PC-9 (cell line): ENCODE measurements around the gene XCL2. TPM values are rescaled to one million over a fixed set of nuclear protein-coding genes. Genes with fewer than 3 reads are reported as not detected.

Source experiments
- BruUV-seq: library from RNA; stranded (reverse); fragments of 400-500 nt; replicated peaks from 2 replicates; lab custom pipeline; 2021; lab: Mats Ljungman, UMichigan
- CTCF ChIA-PET: fragments of 300-600 bp; sonication (Branson Sonifier 250); formaldehyde crosslinking; loops from one replicate; lab custom pipeline; 2022; ENCODE audit warnings: antibody characterized with exemption; lab: Charles Lee
- POLR2A ChIA-PET: fragments of 300-600 bp; sonication (Branson Sonifier 250); formaldehyde crosslinking; loops from one replicate; lab custom pipeline; 2022; ENCODE audit warnings: antibody characterized with exemption; ENCODE audit not compliant: unreplicated experiment; lab: Charles Lee
- DNase-seq, 2 experiments: peaks; one replicate each; pipeline versions ENCODE4 v3.0.0 to v3.0.0-alpha.2; 2015 to 2022; ENCODE audit warnings: mixed read lengths in 1 of 2
- H2AFZ ChIP-seq: fragments of 200-600 bp; sonication (generic); 2 replicates; pipeline ENCODE4 v1.8.1; 2017; ENCODE audit warnings: antibody characterized with exemption
- H3F3A ChIP-seq: fragments of 200-600 bp; sonication (generic); 2 replicates; pipeline ENCODE4 v1.8.1; 2017; ENCODE audit warnings: antibody characterized with exemption, mild to moderate bottlenecking, low read depth; ENCODE audit not compliant: insufficient read depth
- H3K27ac ChIP-seq: fragments of 200-600 bp; sonication (generic); 2 replicates; pipeline ENCODE4 v1.6.1; 2016; ENCODE audit warnings: mixed run types
- H3K27me3 ChIP-seq: fragments of 200-600 bp; sonication (generic); 2 replicates; pipeline ENCODE4 v1.6.1; 2016; ENCODE audit warnings: low read depth, mixed run types; ENCODE audit not compliant: insufficient read depth
- H3K36me3 ChIP-seq: fragments of 200-600 bp; sonication (generic); 2 replicates; pipeline ENCODE4 v1.6.1; 2016; ENCODE audit warnings: low read depth, mixed run types
- H3K4me1 ChIP-seq: fragments of 200-600 bp; sonication (generic); replicated peaks from 2 replicates; pipeline ENCODE4 v1.6.1; 2016; ENCODE audit warnings: mixed run types; ENCODE audit not compliant: insufficient read depth
- H3K4me2 ChIP-seq: fragments of 200-600 bp; sonication (generic); 2 replicates; pipeline ENCODE4 v1.6.1; 2017; ENCODE audit warnings: mixed run types
- H3K4me3 ChIP-seq: fragments of 200-600 bp; sonication (generic); 2 replicates; pipeline ENCODE4 v1.6.1; 2016; ENCODE audit warnings: mixed run types
- H3K79me2 ChIP-seq: fragments of 200-600 bp; sonication (generic); 2 replicates; pipeline ENCODE4 v1.6.1; 2017; ENCODE audit warnings: low read depth, mixed run types
- H3K9me2 ChIP-seq: fragments of 200-600 bp; sonication (generic); 2 replicates; pipeline ENCODE4 v1.8.1; 2017; ENCODE audit warnings: mild to moderate bottlenecking; ENCODE audit not compliant: insufficient read depth
- H3K9me3 ChIP-seq: fragments of 200-600 bp; sonication (generic); 2 replicates; pipeline ENCODE4 v1.8.1; 2016; ENCODE audit warnings: low read depth; ENCODE audit not compliant: insufficient read depth
- H4K20me1 ChIP-seq: fragments of 200-600 bp; sonication (generic); 2 replicates; pipeline ENCODE4 v1.8.1; 2017; ENCODE audit not compliant: insufficient read depth
- EZH2 ChIP-seq: fragments of 200-600 bp; sonication (generic); IDR thresholded peaks from 2 replicates; pipeline ENCODE4 v1.8.0; 2017; ENCODE audit warnings: antibody characterized with exemption, low read depth
- intact Hi-C: fragments of 100-400 bp; cut with micrococcal nuclease; formaldehyde crosslinking; loops from one replicate; pipeline ENCODE4 v1.10.0; 2022; ENCODE audit not compliant: unreplicated experiment
- total RNA-seq: library from RNA; stranded (reverse); gene quantifications from 2 replicates; pipeline ENCODE4 v1.2.3, GENCODE V29; 2021
- TF ChIP-seq, protein P1 (sequence below): fragments of 200-600 bp; sonication (generic); conservative IDR thresholded peaks from 2 replicates; pipeline ENCODE4 v1.6.1; 2017; ENCODE audit warnings: mixed run types, antibody characterized with exemption, mild to moderate bottlenecking, moderate library complexity

Gene XCL2
- total RNA-seq, 1 experiment from 2014 or later = not detected

DNA sequence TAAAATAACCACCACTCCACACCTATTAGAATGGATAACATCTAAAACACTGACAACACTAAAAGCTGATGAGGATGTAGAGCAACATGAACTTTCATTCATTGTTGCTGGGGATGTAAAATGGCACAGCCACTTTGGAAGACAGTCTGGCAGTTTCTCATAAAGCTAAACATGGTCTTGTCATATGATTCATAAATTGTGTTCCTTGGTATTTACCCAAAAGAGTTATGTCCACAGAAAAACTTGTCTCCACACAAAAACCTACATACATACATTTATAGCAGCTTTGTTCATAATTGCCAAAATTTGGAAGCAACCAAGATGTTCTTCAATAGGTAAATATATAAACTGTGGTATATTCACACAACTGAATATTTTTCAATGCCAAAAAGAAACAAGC lies 16.6 kb upstream of the XCL2 start:
- CTCF ChIA-PET = no interaction called here
- Histone ChIP-seq H3F3A (no peaks in the 10 kb centered on the region), H3K9me3 (no peaks in the 10 kb centered on the region), H3K4me1 (no peaks in the 10 kb centered on the region; the same call in 1 of the 2 replicates), H3K4me3 (no peak overlapping the region), H3K9me2 (no peaks in the 10 kb centered on the region), H3K36me3 (no peaks in the 10 kb centered on the region), H4K20me1 (no peaks in the 10 kb centered on the region), H3K4me2 (no peak overlapping the region), H3K79me2 (no peaks in the 10 kb centered on the region), H3K27me3 (no peaks in the 10 kb centered on the region), H2AFZ (no peak overlapping the region), H3K27ac (no peak overlapping the region)
- intact Hi-C loops = no loop called here
- DNase-seq = no peak
- POLR2A ChIA-PET = no interaction called here
- BruUV-seq = no TSS peak
- TF ChIP-seq, protein P1, sequence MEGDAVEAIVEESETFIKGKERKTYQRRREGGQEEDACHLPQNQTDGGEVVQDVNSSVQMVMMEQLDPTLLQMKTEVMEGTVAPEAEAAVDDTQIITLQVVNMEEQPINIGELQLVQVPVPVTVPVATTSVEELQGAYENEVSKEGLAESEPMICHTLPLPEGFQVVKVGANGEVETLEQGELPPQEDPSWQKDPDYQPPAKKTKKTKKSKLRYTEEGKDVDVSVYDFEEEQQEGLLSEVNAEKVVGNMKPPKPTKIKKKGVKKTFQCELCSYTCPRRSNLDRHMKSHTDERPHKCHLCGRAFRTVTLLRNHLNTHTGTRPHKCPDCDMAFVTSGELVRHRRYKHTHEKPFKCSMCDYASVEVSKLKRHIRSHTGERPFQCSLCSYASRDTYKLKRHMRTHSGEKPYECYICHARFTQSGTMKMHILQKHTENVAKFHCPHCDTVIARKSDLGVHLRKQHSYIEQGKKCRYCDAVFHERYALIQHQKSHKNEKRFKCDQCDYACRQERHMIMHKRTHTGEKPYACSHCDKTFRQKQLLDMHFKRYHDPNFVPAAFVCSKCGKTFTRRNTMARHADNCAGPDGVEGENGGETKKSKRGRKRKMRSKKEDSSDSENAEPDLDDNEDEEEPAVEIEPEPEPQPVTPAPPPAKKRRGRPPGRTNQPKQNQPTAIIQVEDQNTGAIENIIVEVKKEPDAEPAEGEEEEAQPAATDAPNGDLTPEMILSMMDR = no peak
- no peak for TF ChIP-seq EZH2

DNA sequence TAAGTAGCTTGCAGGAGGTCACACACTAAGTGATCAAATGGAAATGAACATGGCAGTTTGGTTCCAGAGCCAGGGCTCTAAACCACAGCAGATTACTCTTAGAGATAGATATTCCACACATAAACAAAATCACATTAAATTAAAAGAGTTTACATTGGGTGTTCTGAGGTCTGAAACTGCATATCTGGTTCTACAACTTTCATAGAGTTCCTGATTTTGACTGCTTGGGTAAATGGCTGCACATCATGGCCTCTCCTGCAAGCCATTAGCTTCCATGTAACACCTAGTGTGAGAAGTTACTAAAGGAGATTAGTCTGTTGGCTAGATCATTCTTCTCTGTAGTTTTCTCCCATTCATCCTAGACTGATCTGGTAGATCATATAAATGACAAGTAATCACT lies 12.8 kb upstream of the XCL2 start:
- no peaks in the 10 kb centered on the region for H3K36me3 ChIP-seq
- H3K27me3 ChIP-seq = no peaks in the 10 kb centered on the region
- no peak overlapping the region for H3K4me3 ChIP-seq
- POLR2A ChIA-PET = no interaction called here
- BruUV-seq = no TSS peak
- H3K79me2 ChIP-seq = no peaks in the 10 kb centered on the region
- CTCF ChIA-PET = no interaction called here
- no peaks in the 10 kb centered on the region for H3F3A ChIP-seq
- intact Hi-C loops = no loop called here
- H2AFZ ChIP-seq = no peak overlapping the region
- TF ChIP-seq EZH2 = no peak
- TF ChIP-seq, protein P1 = no peak
- no peaks in the 10 kb centered on the region for H3K9me3 ChIP-seq
- no peak overlapping the region for H3K27ac ChIP-seq
- H3K9me2 ChIP-seq = no peaks in the 10 kb centered on the region
- DNase-seq = no peak
- no peaks in the 10 kb centered on the region; the same call in 1 of the 2 replicates for H3K4me1 ChIP-seq
- no peaks in the 10 kb centered on the region for H4K20me1 ChIP-seq
- no peak overlapping the region for H3K4me2 ChIP-seq

DNA sequence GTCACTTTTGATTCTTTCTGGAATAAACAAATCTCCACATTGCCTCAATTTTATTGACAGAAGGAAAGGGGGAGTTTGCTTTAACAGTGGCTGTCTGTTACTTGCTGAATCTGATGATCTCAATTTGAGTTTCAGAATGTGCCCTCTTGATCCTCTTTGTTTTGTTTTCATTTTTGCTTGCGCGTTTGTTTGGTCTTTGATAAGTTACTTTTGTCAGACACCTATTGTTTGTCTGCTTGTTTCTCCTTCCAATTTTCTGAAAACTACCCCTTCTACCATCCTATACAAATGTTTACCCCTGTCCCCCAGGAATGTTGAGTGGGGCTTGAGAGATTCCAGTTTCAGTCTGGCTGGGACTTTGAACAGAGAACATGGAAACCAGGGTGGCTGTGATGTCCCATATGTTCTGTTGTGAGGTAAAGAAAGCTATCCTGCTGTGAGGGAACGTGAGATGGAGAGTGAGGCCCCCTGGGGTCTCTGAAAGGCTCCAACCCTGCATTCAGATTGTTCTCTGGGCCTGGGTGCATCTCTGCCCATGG lies 11.8 kb upstream of the XCL2 start:
- no peaks in the 10 kb centered on the region for H3K79me2 ChIP-seq
- POLR2A ChIA-PET = no interaction called here
- no TSS peak for BruUV-seq
- no peak overlapping the region for H3K27ac ChIP-seq
- H2AFZ ChIP-seq = no peak overlapping the region
- intact Hi-C loops = no loop called here
- no peaks in the 10 kb centered on the region for H3K9me3 ChIP-seq
- no peaks in the 10 kb centered on the region; the same call in 1 of the 2 replicates for H3K4me1 ChIP-seq
- H3K36me3 ChIP-seq = no peaks in the 10 kb centered on the region
- no peak overlapping the region for H3K4me2 ChIP-seq
- no peaks in the 10 kb centered on the region for H3F3A ChIP-seq
- no peak overlapping the region for H3K4me3 ChIP-seq
- CTCF ChIA-PET = no interaction called here
- TF ChIP-seq EZH2 = no peak
- TF ChIP-seq, protein P1 = no peak
- no peaks in the 10 kb centered on the region for H3K27me3 ChIP-seq
- no peaks in the 10 kb centered on the region for H4K20me1 ChIP-seq
- no peak for DNase-seq
- no peaks in the 10 kb centered on the region for H3K9me2 ChIP-seq
